ENCODE results near the gene MTF2. TPM values are rescaled to one million over a fixed set of nuclear protein-coding genes. Genes with fewer than 3 reads are reported as not detected.
"Not testable (repeated sequence)": the region's sequence is repeated elsewhere in the genome, so short reads cannot be mapped to it uniquely, and the experiment has no call there.

The MTF2 gene
- polyA plus RNA-seq, 1 donor (not counting 4 experiments of a cell fraction or from before 2014, with no cell fraction given), result 24.8 TPM

- dilution Hi-C loops (cut with MboI; ENCODE audit: extremely low pct_ligation_motif_present, low sequenced_read_pairs), result no loop called here
- H4K20me1 ChIP-seq (ENCODE audit: control insufficient read depth, extremely low read depth, insufficient read depth, low read length), result peaks cover 5% of the 10 kb centered on the region
- FAIRE-seq, result no peak
These were observed 93.7 kb downstream of the MTF2 start for GRCh38 chr1:93172778-93173177.

DNA sequence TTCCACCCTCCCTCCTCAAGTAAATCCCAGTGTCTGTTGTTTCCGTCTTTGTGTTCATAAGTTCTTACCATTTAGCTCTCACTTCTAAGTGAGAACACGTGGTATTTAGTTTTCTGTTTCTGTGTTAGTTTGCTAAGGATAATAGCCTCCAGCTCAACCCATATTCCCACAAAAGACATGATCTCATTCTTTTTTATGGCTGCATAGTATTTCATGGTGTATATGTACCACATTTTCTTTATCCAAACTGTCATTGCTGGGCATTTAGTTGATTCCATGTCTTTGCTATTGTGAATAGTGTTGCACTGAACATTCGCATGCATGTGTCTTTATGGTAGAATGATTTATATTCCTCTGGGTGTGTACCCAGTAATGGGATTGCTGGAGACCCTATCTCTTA lies 95.6 kb downstream of the MTF2 start:
- H2AFZ ChIP-seq (ENCODE audit: control insufficient read depth, low read length); H4K20me1 ChIP-seq (ENCODE audit: control insufficient read depth, extremely low read depth, insufficient read depth, low read length); FAIRE-seq; DNase-seq (ENCODE audit: low read depth, low spot score); H3K4me2 ChIP-seq (ENCODE audit: control insufficient read depth, extremely low read depth, insufficient read depth, low read depth, low read length); H3K4me1 ChIP-seq (ENCODE audit: control insufficient read depth, extremely low read depth, insufficient read depth, low read length); H3K27ac ChIP-seq (ENCODE audit: control insufficient read depth, insufficient read depth, low read length); H3K9me3 ChIP-seq (ENCODE audit: control insufficient read depth, low read depth, low read length); dilution Hi-C loops (cut with MboI; ENCODE audit: extremely low pct_ligation_motif_present, low sequenced_read_pairs); H3K27me3 ChIP-seq (ENCODE audit: control insufficient read depth, extremely low read depth, insufficient read depth, low read length); H3K9ac ChIP-seq (ENCODE audit: control insufficient read depth, extremely low read depth, insufficient read depth, low read length); H3K36me3 ChIP-seq (ENCODE audit: control insufficient read depth in 2 of 2, extremely low read depth in 1 of 2, insufficient read depth in 2 of 2, low read length in 2 of 2); H3K9me1 ChIP-seq (ENCODE audit: control insufficient read depth, extremely low read depth, insufficient read depth, low read length); H3K4me3 ChIP-seq (ENCODE audit: control insufficient read depth in 2 of 3, extremely low read depth in 1 of 3, insufficient read depth in 2 of 3, low read depth in 1 of 3, low read length in 3 of 3): not testable (repeated sequence)
- peaks cover 91% of the 10 kb centered on the region for H3K79me2 ChIP-seq (ENCODE audit: control insufficient read depth, insufficient read depth, low read length)

More at GRCh38 chr1:93172778-93173177, 93.7 kb downstream of the MTF2 start:
- Histone ChIP-seq H3K27me3 (ENCODE audit: control insufficient read depth, extremely low read depth, insufficient read depth, low read length) (no peaks in the 10 kb centered on the region), H3K36me3 (ENCODE audit: control insufficient read depth in 2 of 2, extremely low read depth in 1 of 2, insufficient read depth in 2 of 2, low read length in 2 of 2) (peaks cover 0 to 5% of the 10 kb centered on the region in 2 experiments), H2AFZ (ENCODE audit: control insufficient read depth, low read length) (no peak overlapping the region), H3K9me3 (ENCODE audit: control insufficient read depth, low read depth, low read length) (no peaks in the 10 kb centered on the region), H3K4me2 (ENCODE audit: control insufficient read depth, extremely low read depth, insufficient read depth, low read depth, low read length) (no peak overlapping the region), H3K79me2 (ENCODE audit: control insufficient read depth, insufficient read depth, low read length) (peaks cover 91% of the 10 kb centered on the region), H3K9me1 (ENCODE audit: control insufficient read depth, extremely low read depth, insufficient read depth, low read length) (no peaks in the 10 kb centered on the region), H3K4me3 (ENCODE audit: control insufficient read depth in 2 of 3, extremely low read depth in 1 of 3, insufficient read depth in 2 of 3, low read depth in 1 of 3, low read length in 3 of 3) (no peak overlapping the region), H3K9ac (ENCODE audit: control insufficient read depth, extremely low read depth, insufficient read depth, low read length) (no peak overlapping the region), H3K27ac (ENCODE audit: control insufficient read depth, insufficient read depth, low read length) (no peak overlapping the region), H3K4me1 (ENCODE audit: control insufficient read depth, extremely low read depth, insufficient read depth, low read length) (no peaks in the 10 kb centered on the region)
- TF ChIP-seq, protein P1, sequence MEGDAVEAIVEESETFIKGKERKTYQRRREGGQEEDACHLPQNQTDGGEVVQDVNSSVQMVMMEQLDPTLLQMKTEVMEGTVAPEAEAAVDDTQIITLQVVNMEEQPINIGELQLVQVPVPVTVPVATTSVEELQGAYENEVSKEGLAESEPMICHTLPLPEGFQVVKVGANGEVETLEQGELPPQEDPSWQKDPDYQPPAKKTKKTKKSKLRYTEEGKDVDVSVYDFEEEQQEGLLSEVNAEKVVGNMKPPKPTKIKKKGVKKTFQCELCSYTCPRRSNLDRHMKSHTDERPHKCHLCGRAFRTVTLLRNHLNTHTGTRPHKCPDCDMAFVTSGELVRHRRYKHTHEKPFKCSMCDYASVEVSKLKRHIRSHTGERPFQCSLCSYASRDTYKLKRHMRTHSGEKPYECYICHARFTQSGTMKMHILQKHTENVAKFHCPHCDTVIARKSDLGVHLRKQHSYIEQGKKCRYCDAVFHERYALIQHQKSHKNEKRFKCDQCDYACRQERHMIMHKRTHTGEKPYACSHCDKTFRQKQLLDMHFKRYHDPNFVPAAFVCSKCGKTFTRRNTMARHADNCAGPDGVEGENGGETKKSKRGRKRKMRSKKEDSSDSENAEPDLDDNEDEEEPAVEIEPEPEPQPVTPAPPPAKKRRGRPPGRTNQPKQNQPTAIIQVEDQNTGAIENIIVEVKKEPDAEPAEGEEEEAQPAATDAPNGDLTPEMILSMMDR (optimal IDR thresholded peaks at IDR 0.05 in 1 of 3, IDR thresholded peaks at IDR 0.05 in 1 of 3, conservative IDR thresholded peaks at IDR 0.05 in 1 of 3; ENCODE audit: extremely low read depth in 1 of 3, insufficient read depth in 2 of 3, low read length in 3 of 3), result no peak
- TF ChIP-seq EZH2 (IDR thresholded peaks at IDR 0.05; ENCODE audit: low read length), result no peak
- no peak for DNase-seq (ENCODE audit: low read depth, low spot score)

DNA sequence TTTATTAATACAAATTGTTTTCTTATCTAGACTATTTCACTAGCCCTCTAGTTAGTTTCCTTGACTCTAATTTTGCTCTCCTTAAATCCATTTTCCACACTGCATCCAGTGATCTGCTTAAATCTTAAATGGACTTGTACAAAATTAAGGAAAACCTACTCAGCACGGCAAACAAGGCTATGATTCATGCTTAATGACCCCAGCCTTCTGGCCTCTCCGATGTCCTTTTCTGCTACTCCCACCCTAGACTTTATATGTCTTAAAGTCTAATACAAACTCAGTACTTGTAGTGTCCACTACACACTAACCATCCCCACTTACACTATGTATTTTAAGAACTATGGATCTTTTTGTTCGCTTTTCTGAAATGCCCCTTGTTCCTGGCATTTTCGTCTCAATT lies 98.9 kb downstream of the MTF2 start:
- TF ChIP-seq, protein P1 (optimal IDR thresholded peaks at IDR 0.05 in 1 of 3, IDR thresholded peaks at IDR 0.05 in 1 of 3, conservative IDR thresholded peaks at IDR 0.05 in 1 of 3; ENCODE audit: extremely low read depth in 1 of 3, insufficient read depth in 2 of 3, low read length in 3 of 3), result no peak
- TF ChIP-seq EZH2 (IDR thresholded peaks at IDR 0.05; ENCODE audit: low read length), result no peak
- DNase-seq (ENCODE audit: low read depth, low spot score) (no peak), FAIRE-seq (no peak)
- no peak overlapping the region for H2AFZ ChIP-seq (ENCODE audit: control insufficient read depth, low read length)
- peaks cover 73% of the 10 kb centered on the region for H3K79me2 ChIP-seq (ENCODE audit: control insufficient read depth, insufficient read depth, low read length)
- dilution Hi-C loops (cut with MboI; ENCODE audit: extremely low pct_ligation_motif_present, low sequenced_read_pairs), result no loop called here
- peaks cover 9% of the 10 kb centered on the region for H3K4me1 ChIP-seq (ENCODE audit: control insufficient read depth, extremely low read depth, insufficient read depth, low read length)
- peaks cover 0 to 5% of the 10 kb centered on the region in 2 experiments for H3K36me3 ChIP-seq (ENCODE audit: control insufficient read depth in 2 of 2, extremely low read depth in 1 of 2, insufficient read depth in 2 of 2, low read length in 2 of 2)
- H3K4me3 ChIP-seq (ENCODE audit: control insufficient read depth in 2 of 3, extremely low read depth in 1 of 3, insufficient read depth in 2 of 3, low read depth in 1 of 3, low read length in 3 of 3), result peak overlapping the region; percentile 87 to 94 (median 88)
- peaks cover 5% of the 10 kb centered on the region for H4K20me1 ChIP-seq (ENCODE audit: control insufficient read depth, extremely low read depth, insufficient read depth, low read length)
- no peaks in the 10 kb centered on the region for H3K9me3 ChIP-seq (ENCODE audit: control insufficient read depth, low read depth, low read length)
- peak overlapping the region; percentile 98 for H3K27ac ChIP-seq (ENCODE audit: control insufficient read depth, insufficient read depth, low read length)
- no peaks in the 10 kb centered on the region for H3K9me1 ChIP-seq (ENCODE audit: control insufficient read depth, extremely low read depth, insufficient read depth, low read length)
- peak overlapping the region; percentile 86 for H3K4me2 ChIP-seq (ENCODE audit: control insufficient read depth, extremely low read depth, insufficient read depth, low read depth, low read length)
- no peaks in the 10 kb centered on the region for H3K27me3 ChIP-seq (ENCODE audit: control insufficient read depth, extremely low read depth, insufficient read depth, low read length)
- peak overlapping the region; percentile 99 for H3K9ac ChIP-seq (ENCODE audit: control insufficient read depth, extremely low read depth, insufficient read depth, low read length)

Data from keratinocyte (primary cell).